Gastrocnemius medialis (tissue), 4 donors: ENCODE measurements around the gene ZFP14. TPM values are rescaled to one million over a fixed set of nuclear protein-coding genes. Genes with fewer than 3 reads are reported as not detected.
A peak's percentile ranks its signal among the peaks of the same experiment; 100 is the strongest.
"Not testable (repeated sequence)": the region's sequence is repeated elsewhere in the genome, so short reads cannot be mapped to it uniquely, and the experiment has no call there.

Experiments used
- ATAC-seq, 2 donors: fragments of 150-250 bp; one replicate each; pipeline ENCODE4 v1.9.1; 2016
- DNase-seq, 2 donors: peaks; one replicate each; pipeline ENCODE4 v3.0.0-alpha.2; 2019
- H3K27ac ChIP-seq, 4 donors: fragments of 200-600 bp; sonication (generic); 1 replicate in 1 of 4; 2 replicates in 3 of 4; pipeline ENCODE4 v1.5.1; 2016 to 2018; ENCODE audit warnings: mild to moderate bottlenecking in 2 of 4, moderate library complexity in 1 of 4
- H3K27me3 ChIP-seq, 3 donors: fragments of 200-600 bp; sonication (generic) in 2 of 3; 1 replicate in 1 of 3; 2 replicates in 2 of 3; pipeline versions ENCODE4 v1.5.1 to v1.6.0; 2016 to 2019; ENCODE audit warnings: mild to moderate bottlenecking in 1 of 3, moderate library complexity in 1 of 3
- H3K36me3 ChIP-seq, 2 donors: fragments of 200-600 bp; sonication (generic) in 1 of 2; one replicate each; pipeline ENCODE4 v1.5.1; 2017 to 2018
- H3K4me1 ChIP-seq, 2 donors: fragments of 200-600 bp; sonication (generic) in 1 of 2; one replicate each; pipeline ENCODE4 v1.5.1; 2016 to 2017; ENCODE audit warnings: mild to moderate bottlenecking in 2 of 2
- H3K4me3 ChIP-seq, 4 donors: fragments of 200-600 bp; sonication (generic) in 3 of 4; 1 replicate in 1 of 4; 2 replicates in 3 of 4; pipeline ENCODE4 v1.5.1; 2016 to 2019; ENCODE audit warnings: mild to moderate bottlenecking in 2 of 4
- H3K9me3 ChIP-seq, 3 donors: fragments of 200-600 bp; sonication (generic) in 2 of 3; 1 replicate in 1 of 3; 2 replicates in 2 of 3; pipeline ENCODE4 v1.5.1; 2016 to 2019
- POLR2A ChIP-seq, 2 donors: fragments of 450-650 bp; IDR thresholded peaks; one replicate each; pipeline ENCODE4 v1.6.1; 2017; ENCODE audit warnings: antibody characterized with exemption in 2 of 2, mild to moderate bottlenecking in 2 of 2, moderate library complexity in 2 of 2
- in situ Hi-C, 4 donors: fragments of 200-750 bp; cut with MboI; loops; one replicate each; pipeline versions ENCODE4 v1.15.0 to v1.8.0; 2017; ENCODE audit warnings: low sequenced_read_pairs in 4 of 4
- intact Hi-C: fragments of 100-400 bp; cut with DNase I; formaldehyde crosslinking; loops from one replicate; pipeline ENCODE4 v1.15.1; 2023; ENCODE audit warnings: low total_unique reads
- total RNA-seq, 4 donors: library from RNA; depleted of rRNA; stranded (reverse); fragments of >200 nt; gene quantifications; one replicate each; pipeline versions ENCODE4 v1.1.0 to v1.2.3, GENCODE V29; 2016
- TF ChIP-seq, protein P1 (sequence below), 5 experiments: fragments of 450-650 bp in 3 of 5; fragments of 200-600 bp in 2 of 5; sonication (generic) in 2 of 5; IDR thresholded peaks in 4 of 5; conservative IDR thresholded peaks in 1 of 5; 1 replicate in 4 of 5; 2 replicates in 1 of 5; pipeline ENCODE4 v1.5.1; 2016 to 2019; ENCODE audit warnings: antibody characterized with exemption in 5 of 5, mild to moderate bottlenecking in 3 of 5, moderate library complexity in 3 of 5

ZFP14 gene
- total RNA-seq, 4 donors from 2014 or later: 0.67 to 1.9 (median 0.74) TPM

- in situ Hi-C loops: no loop called here
- H3K4me1 ChIP-seq: no peaks in the 10 kb centered on the region
- peak overlapping the region in 1 of 4 donors; percentile 16 for H3K4me3 ChIP-seq
- H3K27ac ChIP-seq: no peak overlapping the region
- peaks cover 4 to 32% (median 25%) of the 10 kb centered on the region in 3 donors for H3K9me3 ChIP-seq
- intact Hi-C loops: no loop called here
- no peak for DNase-seq
- H3K27me3 ChIP-seq: no peaks in the 10 kb centered on the region
- H3K36me3 ChIP-seq: peaks cover 4 to 56% of the 10 kb centered on the region in 2 donors
- no peak for ATAC-seq
- TF ChIP-seq POLR2A (IDR thresholded peaks at IDR 0.05): no peak
- TF ChIP-seq, protein P1, sequence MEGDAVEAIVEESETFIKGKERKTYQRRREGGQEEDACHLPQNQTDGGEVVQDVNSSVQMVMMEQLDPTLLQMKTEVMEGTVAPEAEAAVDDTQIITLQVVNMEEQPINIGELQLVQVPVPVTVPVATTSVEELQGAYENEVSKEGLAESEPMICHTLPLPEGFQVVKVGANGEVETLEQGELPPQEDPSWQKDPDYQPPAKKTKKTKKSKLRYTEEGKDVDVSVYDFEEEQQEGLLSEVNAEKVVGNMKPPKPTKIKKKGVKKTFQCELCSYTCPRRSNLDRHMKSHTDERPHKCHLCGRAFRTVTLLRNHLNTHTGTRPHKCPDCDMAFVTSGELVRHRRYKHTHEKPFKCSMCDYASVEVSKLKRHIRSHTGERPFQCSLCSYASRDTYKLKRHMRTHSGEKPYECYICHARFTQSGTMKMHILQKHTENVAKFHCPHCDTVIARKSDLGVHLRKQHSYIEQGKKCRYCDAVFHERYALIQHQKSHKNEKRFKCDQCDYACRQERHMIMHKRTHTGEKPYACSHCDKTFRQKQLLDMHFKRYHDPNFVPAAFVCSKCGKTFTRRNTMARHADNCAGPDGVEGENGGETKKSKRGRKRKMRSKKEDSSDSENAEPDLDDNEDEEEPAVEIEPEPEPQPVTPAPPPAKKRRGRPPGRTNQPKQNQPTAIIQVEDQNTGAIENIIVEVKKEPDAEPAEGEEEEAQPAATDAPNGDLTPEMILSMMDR (IDR thresholded peaks at IDR 0.05 in 4 of 5, conservative IDR thresholded peaks at IDR 0.05 in 1 of 5): no peak
Observed at GRCh38 chr19:36340786-36341372, 38.1 kb downstream of the ZFP14 start.

DNA sequence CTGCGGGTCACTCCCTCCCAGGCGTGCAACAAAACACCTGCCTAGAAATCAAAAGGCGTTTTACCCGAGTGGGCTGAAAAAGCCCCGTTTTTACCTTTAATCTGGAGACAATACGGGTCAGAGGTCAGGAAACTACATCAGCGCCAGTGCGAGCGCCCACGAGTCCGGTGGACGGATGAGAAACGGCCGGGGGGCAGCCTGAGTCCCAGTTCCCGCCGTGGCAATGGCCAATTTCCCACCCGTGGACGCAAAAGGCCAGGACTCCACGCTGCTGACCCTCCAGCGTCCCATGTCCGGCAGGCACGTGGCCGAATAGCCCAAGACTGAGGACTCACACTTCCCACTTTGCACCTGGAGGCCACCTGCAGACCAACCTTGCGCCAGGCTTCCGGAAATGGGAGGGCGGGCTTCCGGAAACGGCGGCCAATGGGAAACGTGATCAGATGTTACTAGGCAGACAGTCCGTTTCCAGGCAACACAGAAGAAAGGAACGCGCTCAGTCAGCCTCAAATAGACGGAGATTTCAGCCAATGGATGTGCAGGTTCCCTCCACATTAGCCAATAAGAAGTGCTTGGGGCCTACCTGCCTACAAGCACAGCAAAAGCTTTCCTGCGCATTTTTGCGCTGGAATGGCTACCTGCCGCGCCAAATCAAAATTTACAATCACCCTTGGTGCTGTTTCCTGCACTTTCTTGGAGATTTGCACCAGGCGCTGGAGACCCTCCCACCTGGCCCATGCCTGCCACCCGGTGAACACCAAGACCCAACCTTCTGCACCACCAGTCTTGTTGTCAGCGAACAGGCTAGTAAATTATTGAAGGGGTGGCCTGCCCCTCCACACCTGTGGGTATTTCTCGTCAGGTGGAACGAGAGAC lies 47.4 kb downstream of the ZFP14 start:
- H3K27me3 ChIP-seq: no peaks in the 10 kb centered on the region
- in situ Hi-C loops: no loop called here
- intact Hi-C loops: no loop called here

DNA sequence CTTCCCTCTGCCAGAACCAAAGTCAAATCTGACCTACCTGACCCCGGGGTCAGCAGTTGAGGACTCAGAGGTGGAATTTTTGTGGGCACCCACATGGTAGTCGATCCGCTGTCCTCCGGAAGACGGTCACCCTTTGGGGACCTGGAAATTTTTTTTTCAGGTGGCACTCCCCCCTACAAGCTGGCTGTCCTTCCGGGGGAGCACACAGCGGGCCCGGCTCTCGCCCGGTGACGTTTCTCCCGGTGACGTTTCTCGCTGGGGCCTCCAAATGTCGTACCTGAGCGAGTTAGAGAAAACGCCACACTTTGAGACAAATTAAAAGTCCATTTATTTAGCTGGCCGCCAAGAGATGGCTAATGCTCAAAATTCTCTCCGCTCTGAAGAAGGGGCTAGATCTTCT lies 48.8 kb downstream of the ZFP14 start:
- TF ChIP-seq, protein P1 (IDR thresholded peaks at IDR 0.05 in 4 of 5, conservative IDR thresholded peaks at IDR 0.05 in 1 of 5): no peak
- TF ChIP-seq POLR2A (IDR thresholded peaks at IDR 0.05): no peak
- Histone ChIP-seq H3K4me1 (peaks cover 5 to 12% of the 10 kb centered on the region in 2 donors), H3K27me3 (no peaks in the 10 kb centered on the region), H3K4me3 (peak overlapping the region in 1 of 4 donors; percentile 86), H3K27ac (no peak overlapping the region), H3K36me3 (peaks cover 0 to 23% of the 10 kb centered on the region in 2 donors), H3K9me3 (no peaks in the 10 kb centered on the region)
- in situ Hi-C loops: no loop called here
- intact Hi-C loops: no loop called here
- DNase-seq (no peak), ATAC-seq (no peak)

More for the DNA sequence above, 47.4 kb downstream of the ZFP14 start:
- peak overlapping the region; percentile 66 to 94 (median 80) for H3K4me3 ChIP-seq
- peak; percentile 40 to 77 for DNase-seq
- peak; percentile 99 to 100 for ATAC-seq
- H3K4me1 ChIP-seq: peaks cover 5 to 12% of the 10 kb centered on the region in 2 donors
- TF ChIP-seq POLR2A (IDR thresholded peaks at IDR 0.05): no peak
- TF ChIP-seq, protein P1 (IDR thresholded peaks at IDR 0.05 in 4 of 5, conservative IDR thresholded peaks at IDR 0.05 in 1 of 5): peak in 1 of 5 experiments; percentile 19
- H3K27ac ChIP-seq: peak overlapping the region; percentile 21 to 66 (median 50)
- H3K36me3 ChIP-seq: peaks cover 0 to 17% of the 10 kb centered on the region in 2 donors
- H3K9me3 ChIP-seq: no peaks in the 10 kb centered on the region

GRCh38 chr19:36329534-36329933 lies 49.5 kb downstream of the ZFP14 start:
- Histone ChIP-seq H3K4me1 (peaks cover 5 to 12% of the 10 kb centered on the region in 2 donors), H3K36me3 (peaks cover 0 to 26% of the 10 kb centered on the region in 2 donors)
- DNase-seq, H3K27me3 ChIP-seq, in situ Hi-C loops, H3K27ac ChIP-seq, ATAC-seq, intact Hi-C loops, H3K9me3 ChIP-seq, H3K4me3 ChIP-seq: not testable (repeated sequence)

DNA sequence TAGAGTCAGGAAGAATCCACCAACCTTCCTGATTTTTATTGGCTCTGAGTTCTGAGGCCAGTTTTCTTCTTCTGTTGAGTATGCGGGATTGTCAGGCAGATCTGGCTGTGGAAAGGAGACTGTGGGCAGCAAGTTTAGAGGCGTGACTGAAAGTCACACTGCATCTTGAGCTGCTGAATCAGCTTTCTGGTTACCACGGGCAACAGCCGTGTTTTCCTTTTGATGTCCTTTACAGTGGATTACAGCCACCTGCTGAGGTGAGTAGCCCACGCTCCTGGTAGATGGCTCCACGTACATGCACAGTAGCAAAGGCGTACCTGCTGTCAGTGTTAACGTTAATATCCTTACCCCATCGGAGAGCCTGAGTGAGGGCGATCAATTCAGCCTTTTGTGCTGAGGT lies 52.4 kb downstream of the ZFP14 start:
- in situ Hi-C loops, DNase-seq, intact Hi-C loops, H3K4me1 ChIP-seq, H3K27ac ChIP-seq, ATAC-seq, H3K4me3 ChIP-seq, H3K27me3 ChIP-seq, H3K9me3 ChIP-seq: not testable (repeated sequence)
- peaks cover 0 to 26% of the 10 kb centered on the region in 2 donors for H3K36me3 ChIP-seq

GRCh38 chr19:36315164-36315563 lies 63.8 kb downstream of the ZFP14 start:
- H3K27me3 ChIP-seq, intact Hi-C loops, H3K27ac ChIP-seq, H3K4me1 ChIP-seq, in situ Hi-C loops, DNase-seq, H3K36me3 ChIP-seq, ATAC-seq, H3K4me3 ChIP-seq, H3K9me3 ChIP-seq: not testable (repeated sequence)

DNA sequence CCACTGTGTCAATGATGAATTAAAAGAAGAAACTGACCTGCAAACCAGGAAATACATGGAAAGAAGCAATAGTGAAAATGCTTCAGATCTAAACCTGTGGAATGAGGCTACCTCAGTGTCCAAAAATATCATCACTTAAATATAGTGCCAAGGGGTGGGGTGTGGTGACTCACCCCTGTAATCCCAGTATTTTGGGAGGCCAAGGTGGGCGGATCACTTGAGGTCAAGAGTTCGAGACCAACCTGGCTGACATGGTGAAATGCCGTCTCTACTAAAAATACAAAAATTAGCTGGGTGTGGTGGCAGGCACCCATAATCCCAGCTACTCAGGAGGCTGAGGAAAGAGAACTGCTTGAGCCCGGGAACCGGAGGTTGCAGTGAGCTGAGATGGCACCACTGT lies 64.9 kb downstream of the ZFP14 start:
- intact Hi-C loops, DNase-seq, H3K36me3 ChIP-seq, H3K4me1 ChIP-seq, ATAC-seq, H3K4me3 ChIP-seq, in situ Hi-C loops, H3K27ac ChIP-seq, H3K27me3 ChIP-seq, H3K9me3 ChIP-seq: not testable (repeated sequence)

GRCh38 chr19:36311098-36311760 lies 67.8 kb downstream of the ZFP14 start:
- H3K4me1 ChIP-seq, ATAC-seq, H3K27me3 ChIP-seq, in situ Hi-C loops, DNase-seq, H3K27ac ChIP-seq, H3K36me3 ChIP-seq, H3K4me3 ChIP-seq, intact Hi-C loops, H3K9me3 ChIP-seq: not testable (repeated sequence)
